ENCODE results near the gene METTL18.

Gene METTL18

GRCh38 chr1:169784102-169784501 is 10.6 kb downstream of the METTL18 start:
- no peak for DNase-seq

DNA sequence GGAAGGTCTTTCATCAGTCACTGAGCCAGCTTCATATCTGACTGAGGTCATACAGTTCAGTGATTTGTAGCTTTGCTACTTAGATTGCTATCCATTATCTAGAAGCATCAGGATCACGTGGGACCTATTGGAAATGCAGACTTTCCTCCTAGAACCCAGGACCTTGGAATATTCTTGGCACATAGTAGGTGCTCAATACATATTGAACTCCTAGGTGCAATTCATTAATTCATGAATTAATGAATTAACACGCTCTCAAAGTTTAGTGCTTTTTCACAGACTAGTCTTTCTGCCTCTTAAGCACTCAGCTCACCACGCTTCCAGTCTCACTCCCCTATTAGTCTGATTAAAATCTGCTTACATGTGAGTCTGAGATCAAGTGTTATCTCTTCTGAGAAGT is 12.1 kb downstream of the METTL18 start:
- no peak for DNase-seq

GRCh38 chr1:169779970-169780369 is 14.7 kb downstream of the METTL18 start:
- DNase-seq = no peak

GRCh38 chr1:169779150-169779549 is 15.6 kb downstream of the METTL18 start:
- DNase-seq = no peak

DNA sequence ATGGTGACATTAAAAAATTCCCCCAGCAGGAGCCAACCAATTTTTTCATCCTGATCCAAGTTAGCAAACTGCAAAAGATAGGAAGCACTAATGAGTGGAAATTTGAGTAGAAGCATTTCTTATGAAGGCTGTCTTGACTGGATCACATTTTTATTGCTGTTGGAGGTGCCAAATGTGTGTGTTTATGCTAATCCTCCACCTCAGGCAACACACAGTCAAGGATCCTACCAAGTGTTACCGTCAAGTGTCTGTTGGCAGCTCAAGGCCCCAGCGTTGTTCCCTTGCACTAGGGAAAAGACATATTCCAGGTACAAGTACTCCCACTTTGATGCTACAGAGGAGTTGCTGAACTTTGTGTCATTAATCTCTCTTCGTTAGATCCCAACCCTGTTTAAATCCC is 18.3 kb downstream of the METTL18 start:
- DNase-seq = no peak

DNA sequence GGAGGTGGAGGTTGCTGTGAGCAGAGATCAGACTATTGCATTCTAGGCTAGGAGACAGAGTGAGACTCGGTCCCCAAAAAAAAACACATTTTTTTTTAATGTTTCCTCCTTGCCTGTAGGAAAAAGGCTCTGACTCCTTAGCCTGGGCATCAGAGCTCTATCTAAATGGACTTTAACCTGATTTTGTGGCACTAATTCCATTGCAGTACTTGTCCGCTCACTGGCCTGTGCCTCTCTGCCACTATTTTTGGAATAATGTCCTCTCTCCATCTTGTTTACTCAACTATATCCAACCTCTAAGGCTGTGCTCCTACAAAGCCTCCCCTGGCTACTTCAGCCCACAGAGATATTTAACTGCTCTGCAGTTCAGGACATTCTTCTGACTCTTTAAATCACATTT is 26.5 kb downstream of the METTL18 start:
- DNase-seq = no peak

DNA sequence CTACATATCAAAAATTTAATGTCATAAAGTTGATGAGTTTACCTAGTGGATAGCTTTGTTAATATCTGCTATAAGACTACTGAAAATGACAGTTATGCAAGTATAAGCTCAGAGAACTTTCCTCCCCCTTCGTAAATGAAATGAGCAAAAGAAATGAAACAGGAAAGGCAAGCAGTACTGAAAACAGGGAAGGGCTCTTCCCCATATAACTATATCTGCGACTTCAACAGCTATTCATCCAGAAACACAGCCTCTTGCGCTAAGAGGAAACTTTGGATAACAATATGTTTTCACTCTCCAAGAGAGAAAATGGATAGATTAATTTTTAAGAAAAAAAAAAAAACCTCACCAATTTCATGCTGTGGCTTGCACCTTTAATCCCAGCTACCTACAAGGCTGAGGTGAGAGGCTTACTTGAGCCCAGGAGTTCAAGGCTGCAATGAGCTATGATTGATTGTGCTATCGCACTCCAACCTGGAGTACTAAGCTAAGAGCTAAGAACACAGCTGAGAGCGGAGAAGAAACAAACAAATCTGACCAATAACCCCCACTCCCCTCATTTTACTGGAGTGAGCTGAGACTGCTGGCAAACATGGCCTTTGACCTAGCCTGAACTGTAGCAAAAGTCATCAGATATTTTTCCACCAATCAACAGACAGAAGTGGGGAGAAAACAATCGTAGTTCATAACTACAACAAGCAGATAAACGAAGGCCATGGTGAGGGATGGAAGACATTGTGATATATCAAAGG is 29.0 kb downstream of the METTL18 start:
- DNase-seq = no peak

GRCh38 chr1:169764919-169765318 is 29.8 kb downstream of the METTL18 start:
- DNase-seq = no peak

- DNase-seq = no peak
Measured at GRCh38 chr1:169762699-169763098, 32.0 kb downstream of the METTL18 start.

GRCh38 chr1:169759038-169759437 is 35.7 kb downstream of the METTL18 start:
- DNase-seq = no peak

DNA sequence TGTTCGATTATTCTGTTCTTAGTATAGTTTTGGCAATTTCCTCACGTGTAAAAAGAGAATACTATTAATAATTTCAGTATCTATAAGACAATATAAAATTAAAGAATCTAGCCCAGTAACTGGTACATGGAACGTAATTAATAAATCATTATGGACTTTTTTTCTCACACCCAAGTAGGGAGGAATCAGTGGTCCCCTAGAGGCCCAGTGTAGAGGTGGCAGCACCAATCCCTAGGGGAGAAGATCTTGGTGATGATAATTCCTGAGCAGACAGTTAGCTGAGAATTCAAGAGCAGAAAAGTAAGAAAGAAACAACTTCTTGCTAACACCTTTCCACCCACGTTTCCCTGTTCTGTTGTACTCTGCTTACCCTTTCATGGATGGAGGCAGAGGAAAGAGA is 41.2 kb downstream of the METTL18 start:
- DNase-seq = no peak

DNA sequence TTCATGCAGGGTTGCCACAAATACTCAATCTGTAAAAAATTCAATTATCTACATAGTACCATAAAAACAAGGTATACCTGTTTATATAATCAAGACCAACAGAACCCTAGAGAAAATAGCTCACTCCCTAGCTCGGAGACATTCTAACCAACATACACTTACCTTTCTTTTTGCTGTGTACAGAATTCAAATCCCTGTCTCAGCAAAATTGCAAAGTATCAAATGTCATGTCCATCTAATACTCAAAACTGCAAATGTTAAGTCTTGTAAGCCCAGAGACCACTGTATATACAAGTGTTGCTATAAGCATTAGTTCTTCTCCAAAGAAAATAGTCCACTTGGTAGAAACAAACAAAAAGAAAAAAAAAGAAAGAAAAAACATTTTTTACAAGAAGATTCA is 44.7 kb downstream of the METTL18 start:
- DNase-seq = no peak

DNA sequence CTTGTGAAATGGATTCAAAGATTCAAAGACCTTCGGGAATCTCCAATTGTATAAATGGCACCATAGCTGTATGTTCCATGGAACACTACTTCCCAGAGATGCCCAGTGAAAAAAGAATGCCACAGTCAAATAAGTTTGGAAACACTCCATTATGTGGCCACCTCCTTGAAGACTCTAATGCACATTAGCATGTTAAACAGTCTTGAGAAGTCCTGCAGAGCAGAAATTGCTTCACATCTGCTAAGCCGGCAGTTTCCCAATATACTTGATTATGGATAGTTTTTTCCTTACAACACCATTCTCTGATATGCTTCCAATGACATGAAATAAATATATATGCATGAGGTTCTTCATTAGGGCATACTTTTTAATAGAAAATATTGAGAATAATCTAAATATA is 48.2 kb downstream of the METTL18 start:
- DNase-seq = no peak

GRCh38 chr1:169745015-169745861 is 49.5 kb downstream of the METTL18 start:
- peak in 1 of 2 experiments; percentile 14 for DNase-seq
